DMS 273 treated with DMSO at 0.1 percent for 48 hours (cell line): ENCODE measurements around the gene PSAP.

Experiments
- DNase-seq: peaks from one replicate; lab custom pipeline; 2025; lab: John Stamatoyannopoulos, UW

Gene PSAP

GRCh38 chr10:71807557-71808510 is 43.2 kb downstream of the PSAP start:
- no peak for DNase-seq

- no peak for DNase-seq
These were observed 44.1 kb downstream of the PSAP start for GRCh38 chr10:71806704-71807556.

GRCh38 chr10:71805776-71806703 is 45.0 kb downstream of the PSAP start:
- DNase-seq = no peak

GRCh38 chr10:71804077-71804476 is 47.0 kb downstream of the PSAP start:
- no peak for DNase-seq

GRCh38 chr10:71802715-71803488 is 48.1 kb downstream of the PSAP start:
- no peak for DNase-seq

- DNase-seq = no peak
These were observed 48.8 kb downstream of the PSAP start for GRCh38 chr10:71802235-71802634.

GRCh38 chr10:71801361-71801760 is 49.7 kb downstream of the PSAP start:
- DNase-seq = no peak

GRCh38 chr10:71799608-71800453 is 51.2 kb downstream of the PSAP start:
- DNase-seq = no peak

- no peak for DNase-seq
These were observed 51.9 kb downstream of the PSAP start for GRCh38 chr10:71799112-71799511.

- DNase-seq = no peak
These were observed 52.8 kb downstream of the PSAP start for GRCh38 chr10:71798308-71798624.

GRCh38 chr10:71797533-71798307 is 53.3 kb downstream of the PSAP start:
- DNase-seq = no peak

GRCh38 chr10:71796749-71797405 is 54.2 kb downstream of the PSAP start:
- DNase-seq = no peak

- DNase-seq = no peak
These were observed 55.8 kb downstream of the PSAP start for GRCh38 chr10:71795248-71795647.

- no peak for DNase-seq
These were observed 60.2 kb downstream of the PSAP start for GRCh38 chr10:71790749-71791440.

GRCh38 chr10:71789871-71790270 is 61.2 kb downstream of the PSAP start:
- DNase-seq = no peak

GRCh38 chr10:71788954-71789353 is 62.1 kb downstream of the PSAP start:
- DNase-seq = no peak

GRCh38 chr10:71784679-71785272 is 66.3 kb downstream of the PSAP start:
- DNase-seq = no peak
